Measurements from ENCODE around the gene RNF144A. TPM values are rescaled to one million over a fixed set of nuclear protein-coding genes. Genes with fewer than 3 reads are reported as not detected.

The RNF144A gene
- total RNA-seq, 1 experiment from 2014 or later, result 13.6 TPM

DNA sequence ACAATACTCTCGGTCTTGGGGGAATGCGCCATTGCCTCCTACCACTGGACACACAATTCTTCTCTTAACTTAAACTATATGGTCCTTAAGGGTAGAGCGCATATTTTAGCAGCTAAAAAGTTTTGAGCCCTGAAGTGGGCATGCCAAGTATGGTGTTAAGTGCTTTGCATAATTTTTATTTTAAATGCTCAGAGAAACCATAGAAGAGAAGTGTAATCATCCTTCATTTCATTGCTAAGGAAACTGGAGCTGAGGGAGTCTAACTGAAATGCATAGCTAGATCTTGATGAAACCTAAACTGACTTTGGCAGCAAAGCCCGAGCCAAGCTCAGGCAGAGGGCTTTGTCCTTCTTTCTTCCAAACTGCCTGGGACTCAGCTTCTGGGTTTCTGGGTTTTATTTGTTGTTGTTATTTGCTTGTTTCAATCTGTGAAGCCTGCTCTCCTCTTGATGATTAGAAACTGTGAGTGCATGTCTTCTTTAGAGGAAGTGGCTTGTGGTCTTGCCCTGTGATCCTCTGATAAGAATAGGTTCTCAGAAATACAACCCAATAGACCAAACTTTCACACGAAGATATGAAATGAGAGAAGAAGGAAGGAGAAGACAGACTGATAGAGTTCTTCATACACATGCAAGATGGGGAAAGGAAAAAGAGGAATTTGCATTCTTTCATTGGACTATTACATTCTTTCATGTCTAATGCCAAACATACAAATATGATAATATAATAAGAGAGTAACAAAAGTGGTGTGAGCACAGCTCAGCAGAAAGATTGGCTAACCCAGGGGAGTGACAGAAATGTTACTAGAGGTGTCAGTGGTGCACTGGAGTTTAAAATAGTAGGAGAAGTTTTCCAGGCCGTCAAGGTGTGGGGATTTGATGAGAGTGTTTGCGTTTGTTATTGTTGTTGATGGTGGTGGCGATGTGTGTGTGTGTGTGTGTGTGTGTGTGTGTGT lies 7.5 kb upstream of the RNF144A start (continued):
- TF ChIP-seq, protein P1, sequence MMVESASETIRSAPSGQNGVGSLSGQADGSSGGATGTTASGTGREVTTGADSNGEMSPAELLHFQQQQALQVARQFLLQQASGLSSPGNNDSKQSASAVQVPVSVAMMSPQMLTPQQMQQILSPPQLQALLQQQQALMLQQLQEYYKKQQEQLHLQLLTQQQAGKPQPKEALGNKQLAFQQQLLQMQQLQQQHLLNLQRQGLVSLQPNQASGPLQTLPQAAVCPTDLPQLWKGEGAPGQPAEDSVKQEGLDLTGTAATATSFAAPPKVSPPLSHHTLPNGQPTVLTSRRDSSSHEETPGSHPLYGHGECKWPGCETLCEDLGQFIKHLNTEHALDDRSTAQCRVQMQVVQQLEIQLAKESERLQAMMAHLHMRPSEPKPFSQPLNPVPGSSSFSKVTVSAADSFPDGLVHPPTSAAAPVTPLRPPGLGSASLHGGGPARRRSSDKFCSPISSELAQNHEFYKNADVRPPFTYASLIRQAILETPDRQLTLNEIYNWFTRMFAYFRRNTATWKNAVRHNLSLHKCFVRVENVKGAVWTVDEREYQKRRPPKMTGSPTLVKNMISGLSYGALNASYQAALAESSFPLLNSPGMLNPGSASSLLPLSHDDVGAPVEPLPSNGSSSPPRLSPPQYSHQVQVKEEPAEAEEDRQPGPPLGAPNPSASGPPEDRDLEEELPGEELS (CRISPR knock-in tag; IDR thresholded peaks at IDR 0.05), result no peak
- TF ChIP-seq, protein P2, sequence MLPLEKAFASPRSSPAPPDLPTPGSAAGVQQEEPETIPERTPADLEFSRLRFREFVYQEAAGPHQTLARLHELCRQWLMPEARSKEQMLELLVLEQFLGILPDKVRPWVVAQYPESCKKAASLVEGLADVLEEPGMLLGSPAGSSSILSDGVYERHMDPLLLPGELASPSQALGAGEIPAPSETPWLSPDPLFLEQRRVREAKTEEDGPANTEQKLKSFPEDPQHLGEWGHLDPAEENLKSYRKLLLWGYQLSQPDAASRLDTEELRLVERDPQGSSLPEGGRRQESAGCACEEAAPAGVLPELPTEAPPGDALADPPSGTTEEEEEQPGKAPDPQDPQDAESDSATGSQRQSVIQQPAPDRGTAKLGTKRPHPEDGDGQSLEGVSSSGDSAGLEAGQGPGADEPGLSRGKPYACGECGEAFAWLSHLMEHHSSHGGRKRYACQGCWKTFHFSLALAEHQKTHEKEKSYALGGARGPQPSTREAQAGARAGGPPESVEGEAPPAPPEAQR (CRISPR knock-in tag; IDR thresholded peaks at IDR 0.05), result no peak

DNA sequence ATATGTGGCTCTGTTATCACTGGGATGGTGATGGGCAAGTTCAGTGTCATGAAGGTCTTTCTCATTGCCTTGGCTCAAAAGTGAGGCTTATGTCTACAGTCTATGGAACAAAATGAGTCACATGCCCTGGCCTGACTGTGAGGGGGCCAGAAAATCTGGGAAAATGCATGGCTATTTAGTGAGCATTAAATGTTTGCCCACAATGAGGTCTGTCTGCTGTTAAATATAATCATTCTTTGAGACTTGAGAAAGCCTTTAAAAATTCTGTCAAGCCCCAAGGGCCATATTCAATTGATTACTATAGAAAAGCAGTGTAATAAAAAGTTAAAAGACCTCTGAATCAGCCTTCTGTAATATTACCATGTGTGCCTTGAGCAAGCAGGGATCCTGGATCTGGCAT lies 5.5 kb upstream of the RNF144A start:
- Mint-ChIP-seq H3K4me1 (peaks cover 12% of the 10 kb centered on the region), H3K9me3 (peaks cover under 1% of the 10 kb centered on the region; the same call in 1 of the 2 replicates), H3K27me3 (ENCODE audit: low read depth) (peaks cover 14% of the 10 kb centered on the region), H3K36me3 (no peaks in the 10 kb centered on the region), H3K4me3 (no peak overlapping the region), H3K27ac (no peak overlapping the region)
- TF ChIP-seq ELF4 (CRISPR knock-in tag; IDR thresholded peaks at IDR 0.05; ENCODE audit: low read depth) (no peak), TEAD1 (CRISPR knock-in tag; IDR thresholded peaks at IDR 0.05) (no peak), ATF1 (CRISPR knock-in tag; IDR thresholded peaks at IDR 0.05) (no peak), NFYB (CRISPR knock-in tag; conservative IDR thresholded peaks at IDR 0.05; ENCODE audit: low read depth) (no peak), ZNF317 (CRISPR knock-in tag; IDR thresholded peaks at IDR 0.05; ENCODE audit: borderline replicate concordance, low read depth) (no peak), SMAD4 (CRISPR knock-in tag; IDR thresholded peaks at IDR 0.05) (no peak), ZNF396 (CRISPR knock-in tag; IDR thresholded peaks at IDR 0.05; ENCODE audit: borderline replicate concordance) (no peak), ZNF416 (CRISPR knock-in tag; IDR thresholded peaks at IDR 0.05) (no peak), GABPB1 (CRISPR knock-in tag; IDR thresholded peaks at IDR 0.05) (no peak), NR2C2 (CRISPR knock-in tag; IDR thresholded peaks at IDR 0.05) (no peak)
- TF ChIP-seq, protein P3, sequence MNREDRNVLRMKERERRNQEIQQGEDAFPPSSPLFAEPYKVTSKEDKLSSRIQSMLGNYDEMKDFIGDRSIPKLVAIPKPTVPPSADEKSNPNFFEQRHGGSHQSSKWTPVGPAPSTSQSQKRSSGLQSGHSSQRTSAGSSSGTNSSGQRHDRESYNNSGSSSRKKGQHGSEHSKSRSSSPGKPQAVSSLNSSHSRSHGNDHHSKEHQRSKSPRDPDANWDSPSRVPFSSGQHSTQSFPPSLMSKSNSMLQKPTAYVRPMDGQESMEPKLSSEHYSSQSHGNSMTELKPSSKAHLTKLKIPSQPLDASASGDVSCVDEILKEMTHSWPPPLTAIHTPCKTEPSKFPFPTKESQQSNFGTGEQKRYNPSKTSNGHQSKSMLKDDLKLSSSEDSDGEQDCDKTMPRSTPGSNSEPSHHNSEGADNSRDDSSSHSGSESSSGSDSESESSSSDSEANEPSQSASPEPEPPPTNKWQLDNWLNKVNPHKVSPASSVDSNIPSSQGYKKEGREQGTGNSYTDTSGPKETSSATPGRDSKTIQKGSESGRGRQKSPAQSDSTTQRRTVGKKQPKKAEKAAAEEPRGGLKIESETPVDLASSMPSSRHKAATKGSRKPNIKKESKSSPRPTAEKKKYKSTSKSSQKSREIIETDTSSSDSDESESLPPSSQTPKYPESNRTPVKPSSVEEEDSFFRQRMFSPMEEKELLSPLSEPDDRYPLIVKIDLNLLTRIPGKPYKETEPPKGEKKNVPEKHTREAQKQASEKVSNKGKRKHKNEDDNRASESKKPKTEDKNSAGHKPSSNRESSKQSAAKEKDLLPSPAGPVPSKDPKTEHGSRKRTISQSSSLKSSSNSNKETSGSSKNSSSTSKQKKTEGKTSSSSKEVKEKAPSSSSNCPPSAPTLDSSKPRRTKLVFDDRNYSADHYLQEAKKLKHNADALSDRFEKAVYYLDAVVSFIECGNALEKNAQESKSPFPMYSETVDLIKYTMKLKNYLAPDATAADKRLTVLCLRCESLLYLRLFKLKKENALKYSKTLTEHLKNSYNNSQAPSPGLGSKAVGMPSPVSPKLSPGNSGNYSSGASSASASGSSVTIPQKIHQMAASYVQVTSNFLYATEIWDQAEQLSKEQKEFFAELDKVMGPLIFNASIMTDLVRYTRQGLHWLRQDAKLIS (CRISPR knock-in tag; IDR thresholded peaks at IDR 0.05; ENCODE audit: borderline replicate concordance), result no peak
- TF ChIP-seq, protein P4, sequence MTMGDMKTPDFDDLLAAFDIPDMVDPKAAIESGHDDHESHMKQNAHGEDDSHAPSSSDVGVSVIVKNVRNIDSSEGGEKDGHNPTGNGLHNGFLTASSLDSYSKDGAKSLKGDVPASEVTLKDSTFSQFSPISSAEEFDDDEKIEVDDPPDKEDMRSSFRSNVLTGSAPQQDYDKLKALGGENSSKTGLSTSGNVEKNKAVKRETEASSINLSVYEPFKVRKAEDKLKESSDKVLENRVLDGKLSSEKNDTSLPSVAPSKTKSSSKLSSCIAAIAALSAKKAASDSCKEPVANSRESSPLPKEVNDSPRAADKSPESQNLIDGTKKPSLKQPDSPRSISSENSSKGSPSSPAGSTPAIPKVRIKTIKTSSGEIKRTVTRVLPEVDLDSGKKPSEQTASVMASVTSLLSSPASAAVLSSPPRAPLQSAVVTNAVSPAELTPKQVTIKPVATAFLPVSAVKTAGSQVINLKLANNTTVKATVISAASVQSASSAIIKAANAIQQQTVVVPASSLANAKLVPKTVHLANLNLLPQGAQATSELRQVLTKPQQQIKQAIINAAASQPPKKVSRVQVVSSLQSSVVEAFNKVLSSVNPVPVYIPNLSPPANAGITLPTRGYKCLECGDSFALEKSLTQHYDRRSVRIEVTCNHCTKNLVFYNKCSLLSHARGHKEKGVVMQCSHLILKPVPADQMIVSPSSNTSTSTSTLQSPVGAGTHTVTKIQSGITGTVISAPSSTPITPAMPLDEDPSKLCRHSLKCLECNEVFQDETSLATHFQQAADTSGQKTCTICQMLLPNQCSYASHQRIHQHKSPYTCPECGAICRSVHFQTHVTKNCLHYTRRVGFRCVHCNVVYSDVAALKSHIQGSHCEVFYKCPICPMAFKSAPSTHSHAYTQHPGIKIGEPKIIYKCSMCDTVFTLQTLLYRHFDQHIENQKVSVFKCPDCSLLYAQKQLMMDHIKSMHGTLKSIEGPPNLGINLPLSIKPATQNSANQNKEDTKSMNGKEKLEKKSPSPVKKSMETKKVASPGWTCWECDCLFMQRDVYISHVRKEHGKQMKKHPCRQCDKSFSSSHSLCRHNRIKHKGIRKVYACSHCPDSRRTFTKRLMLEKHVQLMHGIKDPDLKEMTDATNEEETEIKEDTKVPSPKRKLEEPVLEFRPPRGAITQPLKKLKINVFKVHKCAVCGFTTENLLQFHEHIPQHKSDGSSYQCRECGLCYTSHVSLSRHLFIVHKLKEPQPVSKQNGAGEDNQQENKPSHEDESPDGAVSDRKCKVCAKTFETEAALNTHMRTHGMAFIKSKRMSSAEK (CRISPR knock-in tag; IDR thresholded peaks at IDR 0.05; ENCODE audit: borderline replicate concordance), result no peak
- TF ChIP-seq, protein P5, sequence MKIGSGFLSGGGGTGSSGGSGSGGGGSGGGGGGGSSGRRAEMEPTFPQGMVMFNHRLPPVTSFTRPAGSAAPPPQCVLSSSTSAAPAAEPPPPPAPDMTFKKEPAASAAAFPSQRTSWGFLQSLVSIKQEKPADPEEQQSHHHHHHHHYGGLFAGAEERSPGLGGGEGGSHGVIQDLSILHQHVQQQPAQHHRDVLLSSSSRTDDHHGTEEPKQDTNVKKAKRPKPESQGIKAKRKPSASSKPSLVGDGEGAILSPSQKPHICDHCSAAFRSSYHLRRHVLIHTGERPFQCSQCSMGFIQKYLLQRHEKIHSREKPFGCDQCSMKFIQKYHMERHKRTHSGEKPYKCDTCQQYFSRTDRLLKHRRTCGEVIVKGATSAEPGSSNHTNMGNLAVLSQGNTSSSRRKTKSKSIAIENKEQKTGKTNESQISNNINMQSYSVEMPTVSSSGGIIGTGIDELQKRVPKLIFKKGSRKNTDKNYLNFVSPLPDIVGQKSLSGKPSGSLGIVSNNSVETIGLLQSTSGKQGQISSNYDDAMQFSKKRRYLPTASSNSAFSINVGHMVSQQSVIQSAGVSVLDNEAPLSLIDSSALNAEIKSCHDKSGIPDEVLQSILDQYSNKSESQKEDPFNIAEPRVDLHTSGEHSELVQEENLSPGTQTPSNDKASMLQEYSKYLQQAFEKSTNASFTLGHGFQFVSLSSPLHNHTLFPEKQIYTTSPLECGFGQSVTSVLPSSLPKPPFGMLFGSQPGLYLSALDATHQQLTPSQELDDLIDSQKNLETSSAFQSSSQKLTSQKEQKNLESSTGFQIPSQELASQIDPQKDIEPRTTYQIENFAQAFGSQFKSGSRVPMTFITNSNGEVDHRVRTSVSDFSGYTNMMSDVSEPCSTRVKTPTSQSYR (CRISPR knock-in tag; IDR thresholded peaks at IDR 0.05), result no peak
- TF ChIP-seq, protein P6, sequence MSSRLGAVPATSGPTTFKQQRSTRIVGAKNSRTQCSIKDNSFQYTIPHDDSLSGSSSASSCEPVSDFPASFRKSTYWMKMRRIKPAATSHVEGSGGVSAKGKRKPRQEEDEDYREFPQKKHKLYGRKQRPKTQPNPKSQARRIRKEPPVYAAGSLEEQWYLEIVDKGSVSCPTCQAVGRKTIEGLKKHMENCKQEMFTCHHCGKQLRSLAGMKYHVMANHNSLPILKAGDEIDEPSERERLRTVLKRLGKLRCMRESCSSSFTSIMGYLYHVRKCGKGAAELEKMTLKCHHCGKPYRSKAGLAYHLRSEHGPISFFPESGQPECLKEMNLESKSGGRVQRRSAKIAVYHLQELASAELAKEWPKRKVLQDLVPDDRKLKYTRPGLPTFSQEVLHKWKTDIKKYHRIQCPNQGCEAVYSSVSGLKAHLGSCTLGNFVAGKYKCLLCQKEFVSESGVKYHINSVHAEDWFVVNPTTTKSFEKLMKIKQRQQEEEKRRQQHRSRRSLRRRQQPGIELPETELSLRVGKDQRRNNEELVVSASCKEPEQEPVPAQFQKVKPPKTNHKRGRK (CRISPR knock-in tag; IDR thresholded peaks at IDR 0.05; ENCODE audit: borderline replicate concordance), result no peak
- POLR2A ChIA-PET, result no interaction called here
- ATAC-seq (no peak), DNase-seq (ENCODE audit: low spot score) (no peak)
- CTCF ChIA-PET, result interaction anchor here (1.2 to 1.5 kb wide), 2 partner anchors 15 to 133 kb away, joined by 4 read pairs; no protein-coding TSS in a partner anchor
